ENCODE measurements around the gene CPB2.
A peak's percentile ranks its signal among the peaks of the same experiment; 100 is the strongest.

Gene CPB2

GRCh38 chr13:46057256-46058015 lies 47.4 kb downstream of the CPB2 start:
- DNase-seq (ENCODE audit: low read depth), result no peak

GRCh38 chr13:46053162-46054012 lies 51.4 kb downstream of the CPB2 start:
- peak overlapping the region; percentile 98 for H3K4me3 ChIP-seq (ENCODE audit: low read depth, low read length)
- no peak for DNase-seq (ENCODE audit: low read depth)
- TF ChIP-seq POLR2A (IDR thresholded peaks at IDR 0.05; ENCODE audit: extremely low read depth, insufficient read length), result no peak
- TF ChIP-seq CTCF (IDR thresholded peaks at IDR 0.05; ENCODE audit: low read depth, low read length), result no peak
- no peak for TF ChIP-seq MAX (IDR thresholded peaks at IDR 0.05; ENCODE audit: low read depth, low read length)
- no peak for TF ChIP-seq MYC (IDR thresholded peaks at IDR 0.05; ENCODE audit: low read depth, low read length)

More at GRCh38 chr13:46057256-46058015, 47.4 kb downstream of the CPB2 start:
- no peak overlapping the region for H3K4me3 ChIP-seq (ENCODE audit: low read depth, low read length)
- no peak for TF ChIP-seq POLR2A (IDR thresholded peaks at IDR 0.05; ENCODE audit: extremely low read depth, insufficient read length)
- TF ChIP-seq CTCF (IDR thresholded peaks at IDR 0.05; ENCODE audit: low read depth, low read length), result no peak
- no peak for TF ChIP-seq MAX (IDR thresholded peaks at IDR 0.05; ENCODE audit: low read depth, low read length)
- no peak for TF ChIP-seq MYC (IDR thresholded peaks at IDR 0.05; ENCODE audit: low read depth, low read length)

GRCh38 chr13:46052319-46053161 lies 52.3 kb downstream of the CPB2 start, which contains the start of gene ZC3H13:
ZC3H13 (minus strand) TSS chr13:46052746; CDS start chr13:46045507, 7,239 bp downstream.
- TF ChIP-seq MAX (IDR thresholded peaks at IDR 0.05; ENCODE audit: low read depth, low read length) (peak; percentile 86), CTCF (IDR thresholded peaks at IDR 0.05; ENCODE audit: low read depth, low read length) (no peak), POLR2A (IDR thresholded peaks at IDR 0.05; ENCODE audit: extremely low read depth, insufficient read length) (peak; percentile 87), MYC (IDR thresholded peaks at IDR 0.05; ENCODE audit: low read depth, low read length) (no peak)
- peak; percentile 98 for DNase-seq (ENCODE audit: low read depth)
- peak within 1 kb of the TSS; percentile 98 for H3K4me3 ChIP-seq (ENCODE audit: low read depth, low read length)

GRCh38 chr13:46051968-46052318 lies 52.9 kb downstream of the CPB2 start:
- DNase-seq (ENCODE audit: low read depth), result no peak
- no peak for TF ChIP-seq MAX (IDR thresholded peaks at IDR 0.05; ENCODE audit: low read depth, low read length)
- TF ChIP-seq CTCF (IDR thresholded peaks at IDR 0.05; ENCODE audit: low read depth, low read length), result no peak
- TF ChIP-seq POLR2A (IDR thresholded peaks at IDR 0.05; ENCODE audit: extremely low read depth, insufficient read length), result no peak
- TF ChIP-seq MYC (IDR thresholded peaks at IDR 0.05; ENCODE audit: low read depth, low read length), result no peak
- peak overlapping the region; percentile 98 for H3K4me3 ChIP-seq (ENCODE audit: low read depth, low read length)

- no peak for DNase-seq (ENCODE audit: low read depth)
These were observed 54.1 kb downstream of the CPB2 start for GRCh38 chr13:46050771-46051170.

More at GRCh38 chr13:46050771-46051170, 54.1 kb downstream of the CPB2 start:
- H3K4me3 ChIP-seq (ENCODE audit: low read depth, low read length), result peak overlapping the region; percentile 98
- TF ChIP-seq MYC (IDR thresholded peaks at IDR 0.05; ENCODE audit: low read depth, low read length) (no peak), MAX (IDR thresholded peaks at IDR 0.05; ENCODE audit: low read depth, low read length) (no peak), CTCF (IDR thresholded peaks at IDR 0.05; ENCODE audit: low read depth, low read length) (no peak)
